Subcutaneous preadipocyte (primary cell): Measurements from ENCODE around the gene SOCS7. TPM values are rescaled to one million over a fixed set of nuclear protein-coding genes. Genes with fewer than 3 reads are reported as not detected.

Experiments
- total RNA-seq: library from RNA; depleted of rRNA; stranded (reverse); fragments of >200 nt; gene quantifications from 2 replicates; pipeline ENCODE4 v1.2.3, GENCODE V29; 2012

SOCS7 gene
- 6.6 and 12.1 TPM in 2 replicates for total RNA-seq

GRCh38 chr17:38351412-38352222 is at the start of gene SOCS7:
Gene SOCS7, plus strand, starts transcription at chr17:38351844. Its CDS starts 209 bp downstream, at chr17:38352053.

GRCh38 chr17:38343608-38344419 is 7.8 kb upstream of the SOCS7 start, which contains the start of gene GPR179:
Gene GPR179, minus strand, starts transcription at chr17:38343956. Its CDS starts 167 bp downstream, at chr17:38343789.

GRCh38 chr17:38428112-38428642 is 76.5 kb downstream of the SOCS7 start, which contains the start of gene ARHGAP23:
Gene ARHGAP23, plus strand, starts transcription at chr17:38428464. Its CDS starts 22 bp downstream, at chr17:38428486.

Other genes starting within 250 kb of the SOCS7 start
- not detected in 2 replicates for gene TBC1D3E, start 223.9 kb upstream of the SOCS7 start, total RNA-seq
- gene TBC1D3, start 159.3 kb upstream of the SOCS7 start, total RNA-seq, result 0.98 TPM in 1 of 2 replicates, not detected in the other
- 36.0 and 39.9 TPM in 2 replicates for gene MRPL45, start 54.7 kb upstream of the SOCS7 start, total RNA-seq
- under 0.01 TPM in 1 of 2 replicates, not detected in the other for gene GPR179, start 7.9 kb upstream of the SOCS7 start, total RNA-seq
- 16.9 and 27.8 TPM in 2 replicates for gene ARHGAP23, start 76.6 kb downstream of the SOCS7 start, total RNA-seq